Thoracic aorta (tissue), 2 donors: ENCODE measurements around the gene ATRNL1. TPM values are rescaled to one million over a fixed set of nuclear protein-coding genes. Genes with fewer than 3 reads are reported as not detected.
"Not testable (repeated sequence)": the region's sequence is repeated elsewhere in the genome, so short reads cannot be mapped to it uniquely, and the experiment has no call there.

Experiments
- ATAC-seq: fragments of 150-250 bp; one replicate; pipeline ENCODE4 v1.8.0; 2017; ENCODE audit warnings: low read depth; ENCODE audit not compliant: insufficient number of reproducible peaks, low FRiP score
- DNase-seq: peaks from one replicate; pipeline ENCODE4 v3.0.0-alpha.2; 2020; ENCODE audit warnings: low spot score
- H3K27ac ChIP-seq, 2 donors: fragments of 200-600 bp; sonication (generic); 1 replicate in 1 of 2; 2 replicates in 1 of 2; pipeline ENCODE4 v1.5.1; 2016; ENCODE audit warnings: mild to moderate bottlenecking in 2 of 2, moderate library complexity in 2 of 2
- H3K27me3 ChIP-seq: fragments of 200-600 bp; sonication (generic); replicated peaks from 2 replicates; pipeline ENCODE4 v1.6.0; 2016; ENCODE audit warnings: mild to moderate bottlenecking; ENCODE audit not compliant: insufficient read depth
- H3K36me3 ChIP-seq: fragments of 200-600 bp; sonication (generic); one replicate; pipeline ENCODE4 v1.5.1; 2016
- H3K4me1 ChIP-seq, 2 donors: fragments of 200-600 bp; sonication (generic); 1 replicate in 1 of 2; 2 replicates in 1 of 2; pipeline versions ENCODE4 v1.5.1 to v1.6.0; 2016; ENCODE audit warnings: low read depth in 2 of 2, mild to moderate bottlenecking in 1 of 2; ENCODE audit not compliant: control insufficient read depth in 1 of 2
- H3K4me3 ChIP-seq: fragments of 200-600 bp; sonication (generic); 2 replicates; pipeline ENCODE4 v1.5.1; 2016; ENCODE audit warnings: mild to moderate bottlenecking
- H3K9me3 ChIP-seq: fragments of 200-600 bp; sonication (generic); 2 replicates; pipeline ENCODE4 v1.5.1; 2016
- CTCF ChIP-seq: fragments of 200-600 bp; sonication (generic); IDR thresholded peaks from one replicate; pipeline ENCODE4 v1.5.1; 2019; ENCODE audit warnings: antibody characterized with exemption
- total RNA-seq, 2 donors: library from RNA; depleted of rRNA; stranded (reverse); fragments of >200 nt; gene quantifications; one replicate each; pipeline versions ENCODE4 v1.1.0 to v1.2.3, GENCODE V29; 2016

ATRNL1 gene
- total RNA-seq, 2 donors from 2014 or later, result 24.6 to 57.4 TPM

GRCh38 chr10:115379064-115379463 is 285.9 kb downstream of the ATRNL1 start:
- Histone ChIP-seq H3K4me1 (no peaks in the 10 kb centered on the region), H3K4me3 (no peak overlapping the region), H3K9me3 (no peaks in the 10 kb centered on the region), H3K27me3 (no peaks in the 10 kb centered on the region), H3K27ac (no peak overlapping the region), H3K36me3 (no peaks in the 10 kb centered on the region)
- no peak for TF ChIP-seq CTCF
- no peak for ATAC-seq
- no peak for DNase-seq

GRCh38 chr10:115384665-115385064 is 291.5 kb downstream of the ATRNL1 start:
- TF ChIP-seq CTCF, result no peak
- DNase-seq, result no peak
- Histone ChIP-seq H3K4me1 (no peaks in the 10 kb centered on the region), H3K4me3 (no peak overlapping the region), H3K9me3 (no peaks in the 10 kb centered on the region), H3K27me3 (no peaks in the 10 kb centered on the region), H3K27ac (no peak overlapping the region), H3K36me3 (no peaks in the 10 kb centered on the region)
- no peak for ATAC-seq

GRCh38 chr10:115390607-115391006 is 297.4 kb downstream of the ATRNL1 start:
- no peaks in the 10 kb centered on the region for H3K9me3 ChIP-seq
- H3K4me1 ChIP-seq, result no peaks in the 10 kb centered on the region
- H3K27me3 ChIP-seq, result no peaks in the 10 kb centered on the region
- H3K27ac ChIP-seq, result no peak overlapping the region
- TF ChIP-seq CTCF, result no peak
- no peak overlapping the region for H3K4me3 ChIP-seq
- ATAC-seq, result no peak
- no peaks in the 10 kb centered on the region for H3K36me3 ChIP-seq
- no peak for DNase-seq

GRCh38 chr10:115398026-115398425 is 304.9 kb downstream of the ATRNL1 start:
- H3K9me3 ChIP-seq, result no peaks in the 10 kb centered on the region
- DNase-seq (no peak), ATAC-seq (no peak)
- no peaks in the 10 kb centered on the region for H3K27me3 ChIP-seq
- no peak for TF ChIP-seq CTCF
- H3K4me1 ChIP-seq, result no peaks in the 10 kb centered on the region
- no peak overlapping the region for H3K4me3 ChIP-seq
- no peak overlapping the region for H3K27ac ChIP-seq
- no peaks in the 10 kb centered on the region for H3K36me3 ChIP-seq

- Histone ChIP-seq H3K36me3 (no peaks in the 10 kb centered on the region), H3K9me3 (no peaks in the 10 kb centered on the region), H3K4me1 (no peaks in the 10 kb centered on the region), H3K27me3 (no peaks in the 10 kb centered on the region), H3K4me3 (no peak overlapping the region), H3K27ac (no peak overlapping the region)
- no peak for DNase-seq
- no peak for ATAC-seq
- no peak for TF ChIP-seq CTCF
Measured at GRCh38 chr10:115402699-115403098, 309.5 kb downstream of the ATRNL1 start.

- DNase-seq, ATAC-seq, H3K4me3 ChIP-seq, H3K27me3 ChIP-seq, H3K4me1 ChIP-seq, H3K36me3 ChIP-seq, H3K9me3 ChIP-seq, H3K27ac ChIP-seq: not testable (repeated sequence)
Measured at GRCh38 chr10:115405838-115406237, 312.7 kb downstream of the ATRNL1 start.
